HAP-1 (cell line): ENCODE results near the gene ASTN2.
A peak's percentile ranks its signal among the peaks of the same experiment; 100 is the strongest.
"Not testable (repeated sequence)": the region's sequence is repeated elsewhere in the genome, so short reads cannot be mapped to it uniquely, and the experiment has no call there.

Source experiments
- DNase-seq, 2 experiments: peaks; one replicate each; pipeline ENCODE4 v3.0.0-alpha.2; 2016 to 2020; ENCODE audit warnings: low spot score in 2 of 2
- H3K27me3 ChIP-seq: fragments of 250-450 bp; sonication (Bioruptor Pico); 2 replicates; pipeline ENCODE4 v1.5.1; 2020; ENCODE audit warnings: low read depth, mild to moderate bottlenecking, moderate library complexity
- H3K36me3 ChIP-seq: fragments of 250-450 bp; sonication (Bioruptor Pico); replicated peaks from 2 replicates; pipeline ENCODE4 v1.5.1; 2020; ENCODE audit warnings: mild to moderate bottlenecking
- H3K4me1 ChIP-seq: fragments of 250-450 bp; sonication (Bioruptor Pico); 2 replicates; pipeline ENCODE4 v1.5.1; 2020; ENCODE audit warnings: mild to moderate bottlenecking
- H3K4me3 ChIP-seq: fragments of 250-450 bp; sonication (Bioruptor Pico); 2 replicates; pipeline ENCODE4 v1.5.1; 2020; ENCODE audit warnings: mild to moderate bottlenecking, moderate library complexity
- H3K9me3 ChIP-seq: fragments of 250-450 bp; sonication (Bioruptor Pico); 2 replicates; pipeline ENCODE4 v1.5.1; 2020; ENCODE audit warnings: mild to moderate bottlenecking, moderate library complexity
- in situ Hi-C: fragments of 300-500 bp; cut with MboI; formaldehyde crosslinking; loops from 3 replicates; pipeline ENCODE4 v1.14.3; 2020; ENCODE audit warnings: low sequenced_read_pairs, inconsistent platforms, mixed read lengths

The ASTN2 gene

DNA sequence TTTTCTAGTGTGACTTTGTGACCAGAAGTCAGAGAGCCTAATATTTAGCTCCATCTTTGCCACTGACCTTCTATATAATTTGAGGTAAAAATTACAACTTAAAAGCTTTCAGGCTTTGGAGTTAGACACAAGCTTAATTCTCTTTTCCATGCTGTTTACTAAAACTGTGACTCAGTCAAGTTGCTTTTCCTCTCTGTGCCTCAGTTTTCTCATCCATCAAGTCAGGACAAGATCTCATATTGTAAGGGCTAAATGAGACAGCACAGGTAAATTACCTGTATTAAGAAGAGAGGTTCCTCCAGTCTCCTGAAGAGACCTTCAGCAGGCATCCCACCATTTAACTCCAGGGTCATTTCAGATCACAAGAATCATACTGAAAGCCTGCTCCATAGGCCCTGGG, 339.2 kb downstream of the ASTN2 start:
- Histone ChIP-seq H3K36me3 (no peaks in the 10 kb centered on the region), H3K9me3 (no peaks in the 10 kb centered on the region), H3K4me1 (no peaks in the 10 kb centered on the region), H3K4me3 (no peak overlapping the region), H3K27me3 (no peaks in the 10 kb centered on the region)
- no peak for DNase-seq
- in situ Hi-C loops = loop anchor here (10.0 kb wide), 1 partner anchor 339 kb away; the partner anchor contains the start of gene ASTN2

DNA sequence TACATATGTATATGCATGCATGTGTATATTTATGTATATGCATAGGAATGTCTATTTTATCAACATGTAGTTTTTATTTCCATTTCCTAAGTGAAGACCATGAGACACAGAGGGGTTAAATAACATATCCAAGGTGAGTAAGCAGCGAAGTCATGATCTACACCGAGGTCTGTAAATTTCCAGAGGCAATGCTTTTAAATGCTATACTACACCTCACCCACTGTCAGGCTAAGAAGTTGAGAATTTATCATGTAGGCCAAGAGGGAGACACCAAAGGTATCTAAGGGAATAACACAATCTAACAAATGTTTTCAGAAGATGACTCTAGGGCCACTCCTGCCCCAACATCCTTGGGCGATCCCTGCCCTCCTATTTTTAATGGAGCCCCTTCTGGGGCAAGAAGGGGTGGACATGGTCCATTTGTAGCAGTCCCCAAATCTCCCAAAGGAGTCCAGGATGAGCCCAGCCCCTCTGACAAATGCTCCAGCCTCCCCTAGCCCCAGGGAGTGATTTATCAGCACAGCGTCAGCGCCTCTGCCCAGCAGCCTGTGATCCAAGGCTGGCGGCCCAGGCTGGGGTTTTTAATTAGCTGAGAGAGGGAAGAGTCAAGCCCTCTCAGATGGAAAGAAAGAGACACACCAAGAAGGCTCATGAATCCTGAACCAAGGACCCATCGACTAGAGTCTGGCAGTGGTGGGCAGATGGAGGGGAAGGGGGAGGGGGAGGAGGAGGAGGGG, 339.9 kb downstream of the ASTN2 start:
- Histone ChIP-seq H3K4me1 (no peaks in the 10 kb centered on the region), H3K4me3 (no peak overlapping the region), H3K36me3 (no peaks in the 10 kb centered on the region), H3K9me3 (no peaks in the 10 kb centered on the region), H3K27me3 (no peaks in the 10 kb centered on the region)
- in situ Hi-C loops = loop anchor here (10.0 kb wide), 1 partner anchor 340 kb away; the partner anchor contains the start of gene ASTN2
- DNase-seq = no peak

DNA sequence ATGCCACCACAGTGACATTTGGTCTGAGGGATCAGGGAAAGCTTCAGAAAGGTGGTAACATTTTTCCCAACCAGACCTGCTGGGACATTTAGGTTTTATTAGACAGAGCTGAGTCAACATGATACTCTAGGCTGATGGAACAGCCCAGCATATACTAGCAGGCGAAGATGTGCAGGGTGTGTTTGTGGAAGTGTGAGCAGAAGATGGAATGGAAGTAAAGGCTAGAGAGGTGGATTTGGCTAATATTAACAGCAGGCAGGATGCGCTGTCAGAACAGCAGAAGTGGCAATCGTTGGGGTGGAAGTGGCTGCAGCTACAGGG, 340.6 kb downstream of the ASTN2 start:
- H3K27me3 ChIP-seq = no peaks in the 10 kb centered on the region
- H3K9me3 ChIP-seq = no peaks in the 10 kb centered on the region
- H3K36me3 ChIP-seq = no peaks in the 10 kb centered on the region
- DNase-seq = no peak
- H3K4me3 ChIP-seq = no peak overlapping the region
- H3K4me1 ChIP-seq = no peaks in the 10 kb centered on the region
- in situ Hi-C loops = loop anchor here (10.0 kb wide), 1 partner anchor 340 kb away; the partner anchor contains the start of gene ASTN2

DNA sequence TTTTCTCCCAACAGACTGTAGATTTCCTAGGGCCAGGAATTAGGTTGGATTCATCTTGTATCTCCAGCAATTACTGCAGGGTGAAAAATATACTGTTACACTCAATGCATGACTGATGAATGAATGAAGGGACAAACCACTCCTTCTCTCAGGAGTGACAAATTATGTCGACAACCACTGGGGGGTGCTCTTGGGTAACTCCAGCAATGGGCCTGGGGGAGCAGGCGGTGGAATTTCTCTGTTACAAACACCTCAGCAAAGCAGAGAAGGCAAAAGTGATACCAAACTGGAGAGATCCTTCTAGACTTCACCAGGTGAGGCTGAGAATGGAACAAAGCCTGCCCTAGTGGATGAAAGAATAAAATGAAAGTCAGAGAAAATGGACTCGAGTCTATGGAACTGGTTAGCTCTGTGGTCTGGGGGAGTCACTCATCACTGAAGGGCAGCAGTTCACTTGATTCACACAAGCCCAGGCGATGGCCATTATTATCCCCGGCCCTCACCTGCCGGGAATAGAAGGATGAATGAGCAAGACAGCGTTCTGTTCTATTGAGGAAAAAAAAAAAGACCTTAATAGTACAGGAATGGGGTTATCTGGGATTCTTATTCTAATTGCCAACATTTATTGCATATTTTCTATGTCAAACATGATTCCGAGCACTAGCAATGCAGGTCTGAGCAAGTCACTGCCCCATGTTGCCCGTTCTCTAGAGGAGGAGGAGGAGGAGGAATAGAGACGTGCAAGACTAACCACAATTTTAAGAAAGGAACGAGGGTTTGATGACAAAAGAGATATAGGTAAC, 341.1 kb downstream of the ASTN2 start:
- H3K4me3 ChIP-seq = no peak overlapping the region
- in situ Hi-C loops = loop anchor here (10.0 kb wide), 1 partner anchor 341 kb away; the partner anchor contains the start of gene ASTN2
- no peaks in the 10 kb centered on the region for H3K36me3 ChIP-seq
- no peaks in the 10 kb centered on the region for H3K9me3 ChIP-seq
- peak; percentile 8 to 74 for DNase-seq
- H3K4me1 ChIP-seq = no peaks in the 10 kb centered on the region
- H3K27me3 ChIP-seq = no peaks in the 10 kb centered on the region

DNA sequence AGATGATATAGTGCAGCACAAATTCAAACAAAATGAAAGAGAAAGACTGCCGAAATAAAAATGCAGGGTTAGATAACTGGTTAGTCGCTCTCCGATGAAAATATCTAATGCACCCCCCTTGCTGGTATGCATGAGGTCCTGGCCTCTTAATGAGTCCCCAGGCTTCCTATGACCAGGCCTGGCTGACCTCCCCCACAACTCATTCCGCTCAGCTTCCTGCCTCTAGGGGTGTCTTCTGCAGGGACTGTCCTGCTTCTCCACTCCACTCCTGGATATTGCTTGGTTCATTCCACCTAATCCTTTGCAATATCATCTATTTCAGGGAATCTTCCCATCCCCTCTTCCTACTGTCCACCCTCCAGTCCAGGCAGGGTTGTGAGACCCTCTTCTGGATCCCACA, 341.8 kb downstream of the ASTN2 start:
- Histone ChIP-seq H3K9me3 (no peaks in the 10 kb centered on the region), H3K27me3 (no peaks in the 10 kb centered on the region), H3K4me1 (no peaks in the 10 kb centered on the region), H3K36me3 (no peaks in the 10 kb centered on the region), H3K4me3 (no peak overlapping the region)
- in situ Hi-C loops = loop anchor here (10.0 kb wide), 1 partner anchor 342 kb away; the partner anchor contains the start of gene ASTN2
- no peak for DNase-seq

DNA sequence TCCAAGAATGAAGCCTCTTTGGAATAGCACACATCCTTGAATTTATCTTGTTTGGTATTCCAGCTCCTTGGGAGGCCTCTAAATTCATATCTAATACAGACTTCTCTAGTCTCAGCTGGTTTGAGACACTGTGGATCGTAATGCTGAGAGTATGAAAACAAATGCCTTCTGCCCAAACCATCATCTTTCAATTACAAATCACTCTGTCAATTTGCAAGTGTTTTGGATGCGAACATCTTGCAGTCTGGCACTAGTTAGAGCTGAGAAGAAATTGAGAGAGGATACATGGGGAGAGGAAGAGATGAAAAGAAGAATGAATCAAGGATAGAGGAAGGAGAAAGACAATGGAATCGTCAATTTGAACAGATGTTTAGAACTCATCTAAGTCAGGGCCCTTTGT, 342.6 kb downstream of the ASTN2 start:
- Histone ChIP-seq H3K4me1 (no peaks in the 10 kb centered on the region), H3K27me3 (no peaks in the 10 kb centered on the region), H3K4me3 (no peak overlapping the region), H3K36me3 (no peaks in the 10 kb centered on the region), H3K9me3 (no peaks in the 10 kb centered on the region)
- in situ Hi-C loops = loop anchor here (10.0 kb wide), 1 partner anchor 343 kb away; the partner anchor contains the start of gene ASTN2
- no peak for DNase-seq

DNA sequence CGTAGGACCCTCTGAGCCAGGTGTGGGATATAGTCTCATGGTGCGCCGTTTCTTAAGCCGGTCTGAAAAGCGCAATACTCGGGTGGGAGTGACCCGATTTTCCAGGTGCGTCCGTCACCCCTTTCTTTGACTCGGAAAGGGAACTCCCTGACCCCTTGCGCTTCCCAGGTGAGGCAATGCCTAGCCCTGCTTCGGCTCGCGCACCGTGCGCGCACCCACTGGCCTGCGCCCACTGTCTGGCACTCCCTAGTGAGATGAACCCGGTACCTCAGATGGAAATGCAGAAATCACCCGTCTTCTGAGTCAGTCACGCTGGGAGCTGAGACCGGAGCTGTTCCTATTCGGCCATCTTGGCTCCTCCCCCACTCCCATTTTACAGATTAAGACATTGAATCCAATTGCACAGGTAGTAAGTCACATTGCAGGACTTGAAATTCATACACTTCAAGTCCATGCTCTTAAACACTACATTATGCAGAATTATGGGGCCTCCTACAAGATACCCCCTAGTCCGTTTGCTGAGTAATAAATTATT, 343.1 kb downstream of the ASTN2 start:
- H3K27me3 ChIP-seq, H3K9me3 ChIP-seq, H3K4me3 ChIP-seq, DNase-seq, H3K4me1 ChIP-seq, H3K36me3 ChIP-seq: not testable (repeated sequence)
- in situ Hi-C loops = loop anchor here (10.0 kb wide), 1 partner anchor 343 kb away; the partner anchor contains the start of gene ASTN2

DNA sequence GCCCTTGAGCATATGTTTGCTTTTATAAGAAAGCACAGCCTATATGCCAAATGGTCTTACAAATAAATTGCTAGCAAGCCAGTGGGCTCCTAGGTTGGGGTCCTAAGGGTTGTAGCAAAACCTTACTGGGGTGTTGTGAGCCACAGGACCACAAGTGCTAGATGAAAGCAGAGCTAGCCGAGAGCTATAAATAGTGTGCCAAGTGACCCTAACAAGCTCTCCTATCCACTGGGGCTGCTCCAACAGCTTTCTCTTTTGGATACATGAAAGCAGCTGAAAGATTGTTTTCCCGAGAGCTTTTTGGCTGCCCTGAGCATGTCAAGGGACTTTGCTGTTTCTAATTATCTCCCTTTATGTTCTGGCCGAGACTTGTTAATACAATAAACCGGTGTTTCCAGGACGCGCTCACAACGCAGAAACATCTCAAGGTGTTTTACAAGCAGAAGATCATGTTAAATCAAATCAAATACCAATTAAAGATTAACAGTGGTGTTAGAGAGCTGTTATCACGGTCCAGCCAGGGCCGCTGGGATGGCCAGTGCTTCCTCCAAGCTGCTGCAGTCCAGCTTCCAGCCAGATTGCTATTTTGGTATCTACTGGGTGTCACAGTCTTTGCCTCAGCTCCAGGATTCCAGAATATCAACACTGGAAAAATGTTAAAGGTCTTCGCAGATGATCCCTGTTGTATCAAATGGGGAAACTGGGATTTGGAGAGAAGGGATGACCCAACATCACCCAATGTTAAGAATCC, 351.0 kb downstream of the ASTN2 start:
- Histone ChIP-seq H3K4me3 (no peak overlapping the region), H3K27me3 (no peaks in the 10 kb centered on the region), H3K36me3 (no peaks in the 10 kb centered on the region), H3K9me3 (no peaks in the 10 kb centered on the region), H3K4me1 (no peaks in the 10 kb centered on the region)
- no peak for DNase-seq
- in situ Hi-C loops = no loop called here

DNA sequence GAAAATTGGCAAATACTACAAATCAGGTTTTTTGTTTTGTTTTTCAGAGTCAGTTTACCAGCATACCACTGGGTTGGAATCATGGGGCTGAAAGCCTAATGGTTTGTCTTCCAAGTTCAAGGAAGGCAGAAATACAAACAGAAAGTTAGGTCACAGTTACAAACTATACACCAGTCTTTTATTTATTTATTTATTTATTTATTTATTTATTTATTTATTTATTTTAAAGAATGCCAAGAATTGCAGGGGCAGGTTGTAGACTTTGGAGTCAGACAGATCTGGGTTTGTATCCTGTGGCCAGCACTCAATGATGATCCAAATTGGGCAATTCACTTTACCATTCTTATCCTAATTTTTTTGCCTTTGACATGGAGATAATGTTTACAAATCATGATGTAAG, 353.9 kb downstream of the ASTN2 start:
- DNase-seq = no peak
- in situ Hi-C loops = no loop called here
- H3K9me3 ChIP-seq = no peaks in the 10 kb centered on the region

DNA sequence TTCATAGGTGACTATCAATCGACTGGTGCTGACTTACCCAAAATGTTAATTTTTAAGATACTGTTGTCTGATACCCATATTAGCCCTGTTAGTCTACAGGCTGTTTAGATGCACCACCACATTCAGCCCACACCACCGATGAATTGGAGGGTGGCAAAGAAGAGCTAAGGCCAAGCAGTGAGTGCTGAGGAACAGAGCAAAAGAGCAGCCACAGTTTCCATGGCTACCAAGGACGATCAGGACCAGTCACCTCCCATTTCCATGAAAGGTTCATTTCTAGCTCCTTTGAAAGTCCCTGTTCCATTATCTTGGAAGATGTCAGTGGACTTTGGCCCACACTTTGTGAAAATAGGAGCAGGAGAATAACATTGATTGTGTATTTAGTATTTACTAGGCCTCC, 364.9 kb downstream of the ASTN2 start:
- H3K9me3 ChIP-seq = no peaks in the 10 kb centered on the region
- H3K4me3 ChIP-seq = no peak overlapping the region
- no peaks in the 10 kb centered on the region for H3K36me3 ChIP-seq
- H3K27me3 ChIP-seq = no peaks in the 10 kb centered on the region
- DNase-seq = no peak
- in situ Hi-C loops = no loop called here
- no peaks in the 10 kb centered on the region for H3K4me1 ChIP-seq

More for the DNA sequence above, 353.9 kb downstream of the ASTN2 start:
- no peaks in the 10 kb centered on the region for H3K4me1 ChIP-seq
- no peak overlapping the region for H3K4me3 ChIP-seq
- H3K27me3 ChIP-seq = no peaks in the 10 kb centered on the region
- H3K36me3 ChIP-seq = no peaks in the 10 kb centered on the region

DNA sequence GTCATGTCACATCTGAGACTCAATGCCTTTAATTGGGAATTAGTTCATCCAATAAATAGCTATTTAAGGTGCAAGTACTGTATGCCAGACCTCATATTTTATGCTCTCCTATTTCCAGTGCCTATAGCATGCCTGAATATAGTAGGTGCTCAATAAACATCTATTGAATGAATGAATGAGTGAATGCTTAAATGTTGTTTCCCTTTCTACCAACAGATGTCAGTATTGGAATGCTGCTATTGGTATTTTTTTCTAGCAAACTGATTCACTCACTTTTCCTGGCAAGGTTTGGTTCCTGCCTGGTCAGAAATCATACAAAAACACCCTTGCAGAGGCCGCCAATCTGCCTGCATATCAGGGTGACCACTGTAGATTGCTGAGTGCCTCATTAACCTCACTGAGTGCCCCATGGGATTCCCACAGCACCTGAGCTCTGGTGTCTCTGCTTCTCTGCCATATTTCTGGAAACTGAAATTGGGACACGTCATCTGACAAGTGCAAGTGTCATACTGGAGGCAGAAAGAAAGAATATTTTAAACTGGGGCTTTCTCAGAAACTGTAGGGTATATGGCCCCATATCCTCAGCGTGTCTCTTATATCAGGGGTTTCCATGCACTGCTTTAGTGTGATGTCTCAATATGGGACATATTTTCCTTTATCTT, 368.1 kb downstream of the ASTN2 start:
- no peaks in the 10 kb centered on the region for H3K9me3 ChIP-seq
- no peaks in the 10 kb centered on the region for H3K4me1 ChIP-seq
- no peaks in the 10 kb centered on the region for H3K36me3 ChIP-seq
- H3K27me3 ChIP-seq = no peaks in the 10 kb centered on the region
- DNase-seq = no peak
- in situ Hi-C loops = no loop called here
- no peak overlapping the region for H3K4me3 ChIP-seq

DNA sequence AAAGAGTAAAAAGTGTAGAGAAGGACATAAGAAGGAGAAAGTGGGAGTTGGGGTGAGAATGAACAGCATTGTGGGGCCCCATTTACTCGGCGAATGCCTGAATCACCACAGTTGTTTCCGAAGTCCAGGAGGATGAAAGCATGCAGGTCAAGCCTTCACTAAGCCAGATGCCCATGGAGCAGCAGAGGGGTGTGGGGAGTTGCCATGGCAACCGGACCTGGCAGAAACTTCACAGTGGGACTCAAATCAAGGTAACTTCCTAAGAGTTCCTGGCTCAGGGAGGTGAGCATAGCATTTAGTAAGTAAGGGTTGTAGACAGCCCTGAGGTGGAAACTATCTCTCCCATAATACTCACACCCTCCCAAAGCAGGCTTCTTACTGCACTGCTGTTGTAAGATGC, 370.6 kb downstream of the ASTN2 start:
- no peaks in the 10 kb centered on the region for H3K27me3 ChIP-seq
- no peak overlapping the region for H3K4me3 ChIP-seq
- no peaks in the 10 kb centered on the region for H3K4me1 ChIP-seq
- H3K9me3 ChIP-seq = no peaks in the 10 kb centered on the region
- in situ Hi-C loops = no loop called here
- no peaks in the 10 kb centered on the region for H3K36me3 ChIP-seq
- DNase-seq = no peak

DNA sequence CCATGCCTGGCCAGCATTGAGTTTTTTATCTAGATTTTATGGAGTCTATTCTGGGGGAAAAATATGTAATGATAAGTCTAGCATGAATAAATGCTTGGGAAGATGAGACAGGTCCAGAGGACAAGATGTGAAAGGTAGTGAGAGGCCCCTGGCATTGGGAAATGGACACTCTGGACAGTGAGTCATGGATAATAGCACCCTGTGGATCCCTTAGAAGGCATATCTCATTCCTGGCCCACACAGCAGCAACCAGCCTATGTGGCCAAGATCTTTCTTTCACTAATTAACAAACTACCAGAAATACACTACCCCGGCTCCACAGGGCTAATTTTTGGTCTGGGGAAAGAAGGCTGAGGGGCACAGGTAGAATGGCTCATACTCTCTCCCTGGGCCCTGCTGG, 371.7 kb downstream of the ASTN2 start:
- in situ Hi-C loops = no loop called here
- H3K36me3 ChIP-seq = no peaks in the 10 kb centered on the region
- DNase-seq = no peak
- no peak overlapping the region for H3K4me3 ChIP-seq
- H3K27me3 ChIP-seq = no peaks in the 10 kb centered on the region
- no peaks in the 10 kb centered on the region for H3K4me1 ChIP-seq
- H3K9me3 ChIP-seq = no peaks in the 10 kb centered on the region
